IMR-90 (cell line): ENCODE measurements around the gene FCRL6.

Experiments used
- BHLHE40 ChIP-seq: fragments of 150-350 bp; IDR thresholded peaks from 2 replicates; pipeline ENCODE4 v1.6.1; 2016; ENCODE audit warnings: mild to moderate bottlenecking, low read depth, low read length
- CHD1 ChIP-seq: IDR thresholded peaks from 2 replicates; pipeline ENCODE4 v1.6.1; 2012; ENCODE audit warnings: low read depth, low read length, improper control_type of control experiment
- RAD21 ChIP-seq: IDR thresholded peaks from 2 replicates; pipeline ENCODE4 v1.6.1; 2012; ENCODE audit warnings: low read length, improper control_type of control experiment
- RCOR1 ChIP-seq: IDR thresholded peaks from 2 replicates; pipeline ENCODE4 v1.6.1; 2012; ENCODE audit warnings: mild to moderate bottlenecking, low read length, improper control_type of control experiment; ENCODE audit not compliant: insufficient replicate concordance
- TF ChIP-seq, protein P1 (sequence below): conservative IDR thresholded peaks from 2 replicates; pipeline ENCODE4 v1.5.1; 2012; ENCODE audit warnings: mild to moderate bottlenecking, low read depth, low read length, improper control_type of control experiment

GRCh38 chr1:159829822-159830465 is 27.8 kb downstream of the FCRL6 start:
- TF ChIP-seq, protein P1, sequence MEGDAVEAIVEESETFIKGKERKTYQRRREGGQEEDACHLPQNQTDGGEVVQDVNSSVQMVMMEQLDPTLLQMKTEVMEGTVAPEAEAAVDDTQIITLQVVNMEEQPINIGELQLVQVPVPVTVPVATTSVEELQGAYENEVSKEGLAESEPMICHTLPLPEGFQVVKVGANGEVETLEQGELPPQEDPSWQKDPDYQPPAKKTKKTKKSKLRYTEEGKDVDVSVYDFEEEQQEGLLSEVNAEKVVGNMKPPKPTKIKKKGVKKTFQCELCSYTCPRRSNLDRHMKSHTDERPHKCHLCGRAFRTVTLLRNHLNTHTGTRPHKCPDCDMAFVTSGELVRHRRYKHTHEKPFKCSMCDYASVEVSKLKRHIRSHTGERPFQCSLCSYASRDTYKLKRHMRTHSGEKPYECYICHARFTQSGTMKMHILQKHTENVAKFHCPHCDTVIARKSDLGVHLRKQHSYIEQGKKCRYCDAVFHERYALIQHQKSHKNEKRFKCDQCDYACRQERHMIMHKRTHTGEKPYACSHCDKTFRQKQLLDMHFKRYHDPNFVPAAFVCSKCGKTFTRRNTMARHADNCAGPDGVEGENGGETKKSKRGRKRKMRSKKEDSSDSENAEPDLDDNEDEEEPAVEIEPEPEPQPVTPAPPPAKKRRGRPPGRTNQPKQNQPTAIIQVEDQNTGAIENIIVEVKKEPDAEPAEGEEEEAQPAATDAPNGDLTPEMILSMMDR = no peak
- TF ChIP-seq CHD1 = no peak
- TF ChIP-seq RAD21 = no peak
- TF ChIP-seq BHLHE40 = no peak
- TF ChIP-seq RCOR1 = no peak
